ENCODE data around the gene ACTA1.
"Not testable (repeated sequence)": the region's sequence is repeated elsewhere in the genome, so short reads cannot be mapped to it uniquely, and the experiment has no call there.

Gene ACTA1

DNA sequence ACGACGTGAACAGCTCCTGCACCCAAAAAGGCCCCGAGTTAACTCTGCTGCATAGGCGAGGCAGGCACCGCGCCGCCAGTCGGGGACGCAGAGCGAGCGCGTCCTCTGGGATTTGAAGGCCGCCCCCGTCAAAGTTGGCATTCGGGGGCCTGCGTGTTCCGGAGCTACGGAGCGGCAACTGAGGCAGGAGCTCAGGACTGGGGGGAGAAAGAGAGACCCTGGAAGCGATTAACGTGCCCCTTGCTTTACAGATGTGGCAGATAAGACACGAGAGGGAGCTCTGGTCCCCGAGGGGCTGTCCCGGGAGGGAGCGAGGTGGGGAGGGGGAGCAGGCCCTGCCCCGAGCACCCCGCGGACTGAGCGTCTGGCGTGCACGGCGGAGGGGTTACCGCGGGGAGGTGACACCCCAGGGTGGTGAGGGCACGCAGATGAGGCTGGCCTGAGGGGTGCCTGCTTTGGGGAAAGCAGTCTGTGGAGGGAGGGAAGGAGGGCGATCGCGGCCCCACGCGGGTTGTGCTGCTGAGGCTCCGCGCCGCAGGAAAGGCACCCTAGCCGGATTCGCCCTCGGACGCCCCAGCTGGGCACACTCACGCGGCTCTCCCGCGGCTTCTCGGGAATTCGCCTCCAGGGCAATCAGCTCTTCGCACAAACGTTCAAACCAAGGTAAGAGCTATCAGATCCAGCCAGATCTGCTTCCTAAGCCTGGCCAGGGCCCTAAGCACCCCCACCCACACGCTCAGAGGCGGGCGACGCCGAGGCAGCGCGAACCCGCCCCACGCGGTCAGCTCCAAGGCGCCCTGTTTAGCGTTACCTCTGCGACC, 26.5 kb downstream of the ACTA1 start:
- peak; percentile 73 for DNase-seq

DNA sequence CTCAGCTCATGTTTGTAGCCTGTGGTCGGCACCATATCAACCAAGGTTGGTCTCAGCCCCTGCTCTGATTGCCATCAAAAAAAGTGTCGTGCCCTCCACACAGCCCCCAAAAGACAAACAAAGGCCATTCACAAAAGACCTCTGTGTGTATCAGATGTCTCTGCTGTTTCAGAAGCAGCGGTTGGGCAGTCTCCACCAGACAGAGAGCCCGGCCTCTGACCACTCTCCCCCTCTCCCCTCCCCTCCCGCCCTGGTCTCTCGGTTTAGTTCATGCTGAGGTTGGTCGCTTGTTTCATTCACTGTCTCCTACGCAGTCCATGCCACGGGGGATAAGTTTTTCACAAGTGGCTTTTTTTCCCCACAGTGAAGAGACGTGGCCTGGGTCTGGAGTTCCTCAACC, 27.1 kb downstream of the ACTA1 start:
- DNase-seq: peak; percentile 77

DNA sequence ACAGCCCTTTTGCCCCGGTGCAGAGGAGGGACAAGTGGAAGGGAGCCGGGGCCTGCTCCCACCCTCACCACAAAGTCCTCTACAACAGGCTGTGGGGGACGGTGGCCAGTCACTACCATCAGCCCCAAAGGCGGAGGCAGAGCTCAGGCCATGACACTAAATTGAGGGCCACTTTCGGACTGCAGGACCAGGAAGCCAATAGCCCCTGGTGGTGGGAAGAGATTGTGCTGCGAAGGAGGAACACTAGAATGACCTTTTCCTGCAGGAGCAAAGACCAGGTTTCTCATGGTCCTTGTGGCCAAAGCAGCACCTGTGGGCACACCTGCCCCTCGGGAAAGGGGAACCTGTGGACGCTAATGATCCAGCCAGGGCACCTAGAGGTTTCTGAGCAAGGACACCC, 30.3 kb downstream of the ACTA1 start:
- DNase-seq: no peak

DNA sequence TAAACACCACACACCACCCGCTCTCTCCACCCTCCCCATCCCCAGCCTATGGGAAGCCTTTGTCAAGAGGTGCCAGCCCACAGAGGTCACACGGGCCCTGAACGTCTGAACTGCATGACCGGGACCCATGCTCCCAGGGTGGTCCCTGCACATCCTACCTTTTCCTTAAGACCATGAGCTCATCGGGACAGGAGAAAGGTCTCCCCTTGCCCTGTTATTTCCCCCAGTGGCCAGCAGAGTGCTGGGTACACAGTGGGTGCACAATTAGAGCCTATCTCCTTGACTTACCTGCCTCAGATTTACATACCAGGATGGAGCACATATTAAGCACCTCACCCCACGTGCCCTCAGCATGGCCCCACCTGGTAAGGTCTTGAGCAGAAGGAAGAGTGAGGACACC, 30.9 kb downstream of the ACTA1 start:
- no peak for DNase-seq

DNA sequence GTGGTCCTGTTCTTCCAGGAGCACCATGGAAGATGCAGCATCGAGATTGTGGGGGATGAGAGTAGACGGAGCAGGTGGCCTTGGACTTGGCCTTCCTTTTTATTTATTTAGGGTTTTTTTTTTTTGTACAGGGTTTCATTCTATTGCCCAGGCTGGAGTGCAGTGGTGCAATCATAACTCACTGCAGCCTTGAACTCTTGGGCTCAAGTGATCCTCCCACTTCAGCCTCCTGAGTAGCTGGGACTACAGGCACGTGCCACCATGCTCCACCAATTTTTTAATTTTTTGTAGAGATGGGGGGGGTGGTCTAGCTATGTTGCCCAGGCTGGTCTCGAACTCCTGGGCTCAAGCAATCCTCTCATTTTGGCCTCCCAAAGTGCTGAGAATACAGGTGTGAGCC, 31.6 kb downstream of the ACTA1 start:
- DNase-seq: not testable (repeated sequence)

DNA sequence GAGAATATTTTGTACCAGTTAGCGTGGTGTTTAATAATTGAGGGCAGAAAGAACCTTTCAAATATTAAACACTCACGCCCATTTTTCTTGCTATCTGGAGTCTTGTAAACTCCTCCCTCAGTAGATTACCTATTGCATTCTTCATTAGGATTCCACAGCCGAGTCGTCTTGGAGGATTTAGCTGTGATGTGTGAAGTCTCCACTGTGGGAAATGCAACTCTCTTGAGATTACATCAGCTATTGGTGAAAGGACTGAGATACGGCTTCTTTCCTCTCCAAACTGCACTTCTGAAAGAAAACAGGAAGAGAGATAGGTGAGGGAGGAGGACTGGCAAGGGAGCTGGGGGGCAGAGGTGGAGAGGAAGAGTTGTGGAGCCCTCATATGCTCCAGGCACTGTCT, 36.1 kb downstream of the ACTA1 start:
- no peak for DNase-seq

DNA sequence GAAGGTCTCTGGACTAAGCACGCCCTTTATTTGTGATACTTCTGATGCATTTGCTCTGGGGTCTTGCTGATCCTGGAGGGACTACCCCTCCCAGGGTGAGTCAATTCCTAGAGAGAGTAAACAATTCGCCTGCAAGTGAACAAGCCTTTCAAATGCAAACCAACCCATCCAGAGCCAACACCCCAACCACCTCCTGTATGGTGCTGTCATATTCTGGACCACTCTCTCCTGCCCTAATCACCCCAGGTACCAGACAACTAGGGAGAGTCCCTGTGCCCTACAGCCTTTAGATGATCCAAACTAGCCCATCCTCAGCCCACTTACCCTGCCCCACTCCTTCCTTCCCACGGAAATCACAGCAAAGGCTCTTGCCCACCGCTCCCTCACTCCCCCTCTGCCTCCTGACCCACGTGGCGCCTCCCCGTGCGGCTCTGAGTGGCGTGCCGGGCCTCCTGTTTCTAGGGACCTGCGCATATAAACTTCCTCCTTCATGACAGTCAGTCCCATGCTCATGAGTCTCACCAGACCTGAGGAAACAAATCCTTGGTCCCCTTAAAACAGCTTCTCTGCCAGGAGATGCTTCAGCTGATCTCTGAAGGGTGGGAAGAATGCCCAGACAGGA, 37.2 kb downstream of the ACTA1 start:
- no peak for DNase-seq

DNA sequence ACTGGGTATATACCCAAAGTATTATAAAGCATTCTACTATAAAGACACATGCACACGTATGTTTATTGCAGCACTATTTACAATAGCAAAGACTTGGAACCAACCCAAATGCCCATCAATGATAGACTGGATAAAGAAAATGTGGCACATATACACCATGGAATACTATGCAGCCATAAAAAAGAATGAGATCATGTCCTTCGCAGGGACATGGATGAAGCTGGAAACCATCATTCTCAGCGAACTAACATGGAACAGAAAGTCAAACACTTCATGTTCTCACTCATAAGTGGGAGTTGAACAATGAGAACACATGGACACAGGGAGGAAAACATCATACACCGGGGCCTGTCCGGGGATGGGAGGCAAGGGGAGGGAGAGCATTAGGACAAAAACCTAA, 39.4 kb downstream of the ACTA1 start:
- DNase-seq: not testable (repeated sequence)

DNA sequence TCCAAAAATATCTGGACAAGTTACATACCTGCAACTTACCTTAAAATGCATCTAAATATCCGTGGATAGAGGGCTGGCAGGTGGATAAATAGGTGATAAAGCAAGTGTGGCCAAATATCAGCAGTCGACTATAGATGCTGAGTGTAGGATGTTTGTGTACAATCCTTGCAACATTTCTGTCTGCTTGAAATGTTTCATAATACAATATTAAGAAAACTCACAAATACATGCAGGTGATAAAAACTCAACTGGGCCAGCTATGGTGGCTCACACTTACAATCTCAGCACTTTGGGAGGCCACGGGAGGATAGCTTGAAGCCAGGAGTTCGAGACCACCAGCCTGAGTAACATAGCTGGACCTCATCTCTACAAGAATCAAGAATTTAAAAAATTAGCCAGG, 41.0 kb downstream of the ACTA1 start:
- DNase-seq: no peak

DNA sequence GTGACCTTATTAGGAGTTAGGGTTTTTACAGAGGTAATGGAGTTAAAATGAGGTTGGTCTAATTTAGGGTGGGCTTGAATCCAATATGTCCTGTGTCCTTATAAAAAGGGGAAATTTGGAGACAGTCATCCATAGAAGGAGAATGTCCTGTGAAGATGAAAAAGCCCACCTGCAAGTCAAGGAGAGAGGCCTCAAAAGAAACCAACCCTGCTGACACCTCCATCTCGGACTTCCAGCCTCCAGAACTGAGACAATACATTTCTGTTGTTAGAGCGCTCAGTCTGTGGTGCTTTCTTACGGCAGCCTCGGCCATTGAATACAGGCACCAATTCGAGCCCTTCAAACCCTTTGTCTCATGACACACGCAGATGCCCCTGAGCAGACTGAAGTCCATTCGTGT, 43.8 kb downstream of the ACTA1 start:
- no peak for DNase-seq

DNA sequence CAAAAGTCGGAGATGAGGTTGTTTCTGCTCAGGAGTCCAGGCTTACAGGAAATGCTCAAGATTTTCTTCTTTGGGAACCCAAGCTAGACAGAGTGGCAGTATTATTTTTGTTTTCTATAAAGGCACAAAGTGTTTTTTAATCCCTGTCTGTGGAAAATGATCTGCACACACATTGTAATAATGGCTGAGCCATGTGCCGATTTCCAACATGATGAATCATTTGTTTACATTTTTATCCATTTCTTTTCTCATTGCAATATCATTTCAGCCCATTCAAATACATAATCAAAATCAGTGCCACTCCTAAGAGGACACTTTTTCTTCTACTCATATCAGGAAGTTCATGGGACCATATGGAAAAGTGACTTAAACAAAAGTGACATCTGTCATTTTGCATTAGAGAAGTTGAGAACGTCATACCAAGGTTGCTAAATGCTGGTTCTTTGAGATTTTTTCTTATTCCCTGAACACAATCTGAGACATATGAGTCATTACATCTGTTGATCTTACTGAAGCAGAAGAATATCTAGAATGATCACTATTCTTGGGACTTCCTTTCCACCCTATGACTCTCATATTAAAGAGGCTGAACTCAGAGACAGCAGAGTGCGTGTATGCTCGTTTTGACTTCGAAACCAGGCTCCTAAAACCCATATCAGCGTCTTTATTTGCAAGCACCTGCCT, 44.9 kb downstream of the ACTA1 start:
- DNase-seq: no peak

DNA sequence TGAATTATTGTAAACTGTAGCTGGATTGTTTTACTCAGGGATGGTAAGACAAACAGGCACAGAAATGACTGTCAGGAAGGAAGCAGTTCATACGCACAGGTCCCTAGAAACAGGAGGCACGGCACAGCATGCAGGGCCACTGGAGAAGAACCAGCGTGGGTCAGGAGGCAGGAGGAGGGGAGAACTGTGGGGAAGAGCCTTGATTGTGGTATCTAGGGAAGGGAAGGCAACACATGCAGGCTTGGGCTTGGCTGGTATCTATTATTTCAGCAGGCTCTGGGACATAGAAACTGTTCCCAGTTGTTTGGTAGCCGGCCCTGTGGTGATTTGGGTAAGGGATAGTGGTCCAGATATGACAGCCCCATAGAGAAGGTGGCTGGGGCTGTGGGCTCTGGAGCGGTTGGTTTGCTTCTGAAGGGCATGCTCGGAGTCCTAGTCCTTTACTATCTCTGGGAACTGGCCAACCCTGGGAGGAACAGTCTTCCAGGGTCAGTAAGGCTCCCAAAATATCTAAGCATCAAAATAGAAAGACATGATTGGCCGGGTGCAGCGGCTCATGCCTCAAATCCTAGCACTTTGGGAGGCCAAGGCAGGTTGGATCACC, 47.9 kb downstream of the ACTA1 start:
- DNase-seq: no peak

DNA sequence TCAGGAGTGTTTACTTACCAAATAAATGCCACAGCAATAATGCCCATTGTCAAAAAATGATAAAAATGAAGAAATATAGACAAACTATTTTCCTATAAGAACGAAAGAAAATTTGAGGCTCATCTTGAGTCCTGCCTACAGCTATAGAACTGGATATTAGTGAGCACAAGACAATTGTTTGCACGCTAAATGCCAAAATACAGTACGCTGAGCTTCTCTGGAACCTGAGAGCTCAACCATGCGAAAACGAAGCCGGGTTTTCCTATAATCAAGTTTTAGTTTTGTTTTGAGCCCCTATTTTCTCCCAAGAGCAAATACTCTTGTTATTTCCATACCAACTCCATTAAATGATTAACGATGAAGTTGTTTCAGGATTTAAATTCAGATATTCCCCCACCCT, 49.1 kb downstream of the ACTA1 start:
- no peak for DNase-seq

DNA sequence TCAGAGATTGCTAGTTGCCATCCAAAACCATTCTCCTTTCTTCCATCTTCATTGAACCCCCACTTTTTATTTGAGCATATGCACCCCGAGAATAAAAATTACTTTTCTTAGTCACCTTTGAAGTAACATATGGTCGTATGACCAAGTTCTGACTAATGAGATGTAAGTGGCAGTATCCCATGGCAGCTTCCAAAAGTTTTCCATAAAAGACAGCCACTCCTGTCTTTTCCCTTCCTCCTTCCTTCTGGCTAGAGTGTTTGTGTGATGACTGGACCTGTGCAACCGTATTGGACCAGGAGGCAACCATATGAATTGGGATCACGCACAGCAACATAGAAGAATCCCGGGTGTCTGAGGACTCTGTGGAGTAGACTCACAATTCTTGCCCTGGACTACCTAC, 49.9 kb downstream of the ACTA1 start:
- DNase-seq: no peak

DNA sequence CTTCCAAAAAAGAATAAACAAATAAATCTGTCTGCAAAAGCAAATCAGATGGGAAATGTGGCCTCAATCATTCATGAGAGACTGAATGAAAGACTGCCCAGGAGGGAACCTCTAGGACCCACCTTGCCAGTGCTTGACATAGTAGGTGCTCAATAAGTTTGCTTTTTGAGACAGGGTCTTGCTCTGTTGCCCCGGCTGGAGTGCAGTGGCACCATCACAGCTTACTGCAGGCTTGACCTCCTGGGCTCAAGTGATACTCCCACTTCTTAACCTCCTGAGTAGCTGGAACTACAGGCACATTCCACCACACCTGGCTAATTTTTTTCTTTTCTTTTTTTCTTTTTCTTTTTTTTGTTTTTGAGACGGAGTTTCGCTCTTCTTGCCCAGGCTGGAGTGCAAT, 50.7 kb downstream of the ACTA1 start:
- no peak for DNase-seq

Data from retina (tissue), 1 donor.